HG02588 (cell line): Measurements from ENCODE around the gene RAPGEF5.
A peak's percentile ranks its signal among the peaks of the same experiment; 100 is the strongest.

Experiments
- ATAC-seq: cut with Tn5 transposase; IDR thresholded peaks from one replicate; pipeline ENCODE4 v1.9.1; 2021; ENCODE audit warnings: mild to moderate bottlenecking, moderate library complexity; ENCODE audit not compliant: unreplicated experiment

RAPGEF5 gene, protein sequence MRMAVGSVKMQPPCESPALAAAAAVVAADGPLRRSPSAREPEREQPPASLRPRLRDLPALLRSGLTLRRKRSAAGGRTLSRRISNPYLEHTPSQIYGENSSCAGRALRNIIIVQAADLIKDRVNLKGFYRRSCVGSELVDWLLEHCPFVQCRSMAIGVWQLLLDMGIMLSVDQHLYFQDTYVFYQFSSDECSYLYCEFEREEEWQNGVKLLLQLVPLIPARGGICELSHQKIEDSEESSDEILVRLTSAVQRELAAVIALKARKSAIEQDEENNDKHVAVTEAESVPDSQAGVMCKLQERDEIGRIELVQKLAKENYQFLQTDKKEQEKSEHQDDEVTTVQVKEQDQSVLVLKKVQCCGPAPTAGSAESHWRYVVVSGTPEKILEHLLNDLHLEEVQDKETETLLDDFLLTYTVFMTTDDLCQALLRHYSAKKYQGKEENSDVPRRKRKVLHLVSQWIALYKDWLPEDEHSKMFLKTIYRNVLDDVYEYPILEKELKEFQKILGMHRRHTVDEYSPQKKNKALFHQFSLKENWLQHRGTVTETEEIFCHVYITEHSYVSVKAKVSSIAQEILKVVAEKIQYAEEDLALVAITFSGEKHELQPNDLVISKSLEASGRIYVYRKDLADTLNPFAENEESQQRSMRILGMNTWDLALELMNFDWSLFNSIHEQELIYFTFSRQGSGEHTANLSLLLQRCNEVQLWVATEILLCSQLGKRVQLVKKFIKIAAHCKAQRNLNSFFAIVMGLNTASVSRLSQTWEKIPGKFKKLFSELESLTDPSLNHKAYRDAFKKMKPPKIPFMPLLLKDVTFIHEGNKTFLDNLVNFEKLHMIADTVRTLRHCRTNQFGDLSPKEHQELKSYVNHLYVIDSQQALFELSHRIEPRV

GRCh38 chr7:22356701-22357310 lies at the start of gene RAPGEF5:
TSS of gene RAPGEF5 (minus strand) at chr7:22357154. CDS start at chr7:22357060, 94 bp downstream.
- peak; percentile 69 for ATAC-seq

DNA sequence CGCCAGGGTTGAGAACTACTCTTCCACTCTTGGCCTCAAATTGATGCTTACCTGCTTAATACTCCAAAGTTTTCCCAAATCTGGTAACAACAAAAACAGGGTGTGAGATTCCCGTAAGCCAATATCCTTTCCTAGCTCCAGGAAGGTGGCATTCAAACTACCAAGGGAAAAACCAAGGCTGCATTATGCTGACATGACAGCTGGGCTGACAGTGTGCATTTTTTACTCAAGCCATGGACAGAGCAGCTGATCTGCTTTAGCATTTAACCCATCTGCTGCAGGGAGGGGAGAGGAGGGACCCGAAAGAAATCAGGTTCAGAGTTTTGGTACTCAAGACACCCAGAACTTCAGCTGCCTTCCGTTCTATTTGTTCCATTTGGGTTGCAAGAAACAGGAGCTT lies 49.8 kb upstream of the RAPGEF5 start:
- ATAC-seq = no peak

DNA sequence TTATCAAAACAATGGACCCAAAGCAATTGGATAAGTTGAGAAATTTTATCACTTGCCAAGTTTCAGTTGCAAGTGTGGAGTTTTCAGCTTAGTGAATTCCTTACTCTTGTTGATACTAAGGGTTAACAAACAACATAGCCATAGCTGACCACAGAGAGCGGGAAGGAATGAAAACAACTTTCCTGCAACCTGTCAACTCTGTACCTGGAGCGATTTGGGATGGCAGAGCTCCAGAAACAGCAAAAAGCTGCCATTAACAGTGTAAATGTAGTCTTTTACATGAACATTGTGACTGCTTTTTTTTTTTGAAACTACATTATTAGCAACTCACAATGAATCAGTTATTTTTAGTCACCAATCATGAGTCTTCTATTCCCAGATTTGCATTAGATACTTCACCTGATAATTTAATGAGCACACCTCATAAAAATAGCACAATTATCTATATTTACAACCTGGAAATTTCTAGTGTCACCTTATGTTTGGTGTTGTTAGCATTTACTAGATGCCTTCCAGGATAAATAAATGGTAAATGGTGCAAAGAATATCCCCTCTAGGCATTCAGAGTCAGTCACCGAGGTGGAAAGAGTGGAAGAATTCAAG lies 47.6 kb upstream of the RAPGEF5 start:
- ATAC-seq = no peak

DNA sequence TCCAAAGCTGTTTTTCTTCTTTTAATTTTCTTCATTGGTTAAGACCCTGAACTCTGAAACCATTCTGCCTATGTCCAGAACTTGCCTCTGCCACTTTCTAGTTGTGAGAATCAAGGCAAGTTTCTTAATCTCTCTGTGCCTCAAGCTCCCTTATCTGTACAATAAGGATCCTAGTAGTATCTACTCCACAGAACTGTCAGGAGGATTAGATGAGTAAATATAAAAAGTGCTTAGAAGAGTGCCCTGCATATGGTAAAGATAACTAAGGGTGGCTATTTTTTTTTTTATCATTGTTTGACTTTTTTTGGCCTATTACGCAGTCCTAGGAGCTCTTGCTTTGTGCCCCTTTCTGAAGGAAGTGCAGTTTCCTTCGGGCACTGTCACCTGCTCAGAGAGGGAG lies 46.4 kb upstream of the RAPGEF5 start:
- ATAC-seq = no peak

- no peak for ATAC-seq
Observed at GRCh38 chr7:22402250-22402649, 45.3 kb upstream of the RAPGEF5 start.

DNA sequence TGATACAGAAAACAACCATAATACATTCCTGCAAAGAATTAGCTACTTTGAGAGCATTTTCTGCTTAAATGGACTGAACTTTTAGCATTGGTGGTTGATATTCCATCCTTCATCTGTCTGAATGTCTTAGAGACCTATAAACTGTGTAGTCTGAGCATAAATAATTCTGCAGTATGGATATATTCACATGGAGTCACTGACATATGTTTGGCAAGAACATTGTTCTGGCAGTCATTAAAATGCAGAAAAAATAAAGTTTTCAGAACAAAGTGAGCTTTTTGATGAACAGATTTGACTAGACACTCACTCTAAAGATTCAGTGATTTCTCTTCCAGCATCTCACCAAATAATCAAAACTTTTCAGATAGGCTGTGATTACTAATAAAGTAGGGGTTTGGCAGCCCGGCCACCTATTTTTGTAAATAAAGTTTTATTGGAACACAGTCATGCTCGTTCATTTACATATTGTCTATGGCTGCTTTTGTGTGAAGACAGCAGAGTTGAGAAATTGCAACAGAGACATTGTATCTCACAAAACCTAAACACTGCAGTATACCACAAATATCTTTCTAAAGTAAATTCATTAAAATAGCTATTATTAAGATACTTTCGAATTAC lies 44.1 kb upstream of the RAPGEF5 start:
- ATAC-seq = no peak

GRCh38 chr7:22400150-22400814 lies 43.3 kb upstream of the RAPGEF5 start:
- ATAC-seq = no peak

- ATAC-seq = no peak
Observed at GRCh38 chr7:22399546-22399945, 42.6 kb upstream of the RAPGEF5 start.

- no peak for ATAC-seq
Observed at GRCh38 chr7:22399091-22399490, 42.1 kb upstream of the RAPGEF5 start.

- no peak for ATAC-seq
Observed at GRCh38 chr7:22397981-22398380, 41.0 kb upstream of the RAPGEF5 start.

DNA sequence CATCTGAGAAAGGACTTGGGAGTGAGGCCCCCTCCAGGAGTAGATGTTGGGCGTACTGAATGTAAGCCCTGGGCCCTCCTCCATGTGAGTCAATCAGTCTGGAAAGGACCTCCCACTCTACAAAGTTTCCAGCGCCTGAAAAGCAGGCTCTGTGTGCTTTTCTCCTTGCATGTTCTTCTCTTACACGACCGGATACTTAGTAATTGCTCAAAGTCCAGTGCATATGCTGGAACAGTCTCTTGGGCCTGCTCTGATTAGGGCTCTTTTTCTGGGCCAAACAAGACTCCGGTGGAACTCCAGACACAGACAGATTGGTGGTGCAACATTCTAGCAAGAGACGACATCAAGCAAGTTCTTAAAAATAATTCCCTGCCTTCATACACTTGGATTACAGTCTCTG lies 38.3 kb upstream of the RAPGEF5 start:
- ATAC-seq = no peak

DNA sequence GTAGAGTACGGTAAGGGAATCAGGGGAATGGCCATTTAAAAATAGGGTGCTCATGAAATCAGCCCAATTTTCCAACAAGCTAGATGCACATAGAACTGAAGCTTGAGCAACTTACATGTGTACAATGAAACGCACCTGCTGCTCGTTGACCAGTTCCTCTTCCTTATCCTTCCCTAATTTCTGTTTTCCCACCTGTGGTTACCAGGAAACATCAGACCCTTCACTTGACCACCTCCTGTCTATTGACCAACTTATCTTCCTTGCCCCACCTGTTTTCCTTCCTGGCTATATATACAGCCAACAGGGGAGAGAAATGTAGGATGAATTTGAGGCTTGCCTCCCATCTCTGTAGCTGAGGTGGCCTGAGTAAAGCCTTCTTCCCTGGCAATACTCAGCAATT lies 37.8 kb upstream of the RAPGEF5 start:
- ATAC-seq = no peak

- ATAC-seq = no peak
Observed at GRCh38 chr7:22393913-22394729, 37.2 kb upstream of the RAPGEF5 start.

- ATAC-seq = no peak
Observed at GRCh38 chr7:22390516-22390915, 33.6 kb upstream of the RAPGEF5 start.

GRCh38 chr7:22389892-22390291 lies 32.9 kb upstream of the RAPGEF5 start:
- ATAC-seq = no peak

GRCh38 chr7:22387583-22387982 lies 30.6 kb upstream of the RAPGEF5 start:
- ATAC-seq = no peak

DNA sequence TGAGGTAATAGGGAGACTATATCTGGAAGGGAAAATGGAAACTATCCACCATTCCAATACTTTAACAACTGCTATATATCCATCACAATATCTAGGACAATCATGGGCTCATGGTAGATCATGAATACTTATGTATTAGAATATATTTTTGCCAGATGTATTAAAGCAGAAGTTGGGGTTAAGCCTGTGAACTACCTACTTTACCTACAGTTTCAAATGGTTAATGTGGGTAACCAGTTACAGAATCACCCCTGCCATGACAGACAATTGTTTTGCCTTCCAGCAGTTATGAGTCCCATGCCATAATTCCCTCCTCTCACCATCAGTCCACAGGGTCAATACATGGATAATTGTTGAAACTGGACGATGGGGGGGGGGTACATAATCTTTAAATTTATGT lies 29.9 kb upstream of the RAPGEF5 start:
- ATAC-seq = peak; percentile 72

- ATAC-seq = peak; percentile 61
Observed at GRCh38 chr7:22386206-22386858, 29.4 kb upstream of the RAPGEF5 start.

DNA sequence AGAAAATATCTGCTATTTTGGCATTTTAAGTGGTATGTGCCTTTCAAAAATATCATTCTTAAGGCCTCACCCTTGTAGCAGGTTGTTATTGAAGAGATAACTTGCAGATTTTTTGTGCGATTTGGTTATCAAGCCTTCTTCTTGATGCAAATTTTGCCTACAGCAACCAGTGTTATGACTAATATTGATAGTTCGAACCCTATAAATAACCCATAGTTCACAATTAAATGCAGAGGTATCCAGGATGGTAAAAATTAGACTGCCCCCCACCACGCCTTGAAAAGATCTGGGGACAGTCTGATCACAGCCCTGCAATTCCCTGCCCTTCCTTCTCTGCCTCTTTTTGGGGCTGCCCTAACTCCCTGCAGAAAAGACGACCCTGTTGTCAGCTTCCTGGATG lies 28.4 kb upstream of the RAPGEF5 start:
- ATAC-seq = no peak
